HUES64 (cell line): Measurements from ENCODE around the gene SCARB2.

Source experiments
- H3K27ac ChIP-seq: 2 replicates; pipeline ENCODE4 v1.7.0; 2013; ENCODE audit warnings: low read depth, low read length, inconsistent platforms
- H3K27me3 ChIP-seq: 2 replicates; pipeline ENCODE4 v1.6.1; 2013; ENCODE audit warnings: mild to moderate bottlenecking, low read length; ENCODE audit not compliant: insufficient read depth
- H3K36me3 ChIP-seq: 2 replicates; pipeline ENCODE4 v1.6.1; 2013; ENCODE audit warnings: mild to moderate bottlenecking, low read length; ENCODE audit not compliant: insufficient read depth
- H3K4me1 ChIP-seq: 2 replicates; pipeline ENCODE4 v1.6.1; 2013; ENCODE audit warnings: mild to moderate bottlenecking, low read length, moderate library complexity; ENCODE audit not compliant: insufficient read depth
- H3K4me3 ChIP-seq: 2 replicates; pipeline ENCODE4 v1.5.1; 2013; ENCODE audit warnings: mild to moderate bottlenecking, low read length, moderate library complexity
- H3K9ac ChIP-seq: 2 replicates; pipeline ENCODE4 v1.6.1; 2013; ENCODE audit warnings: mild to moderate bottlenecking, low read depth, low read length
- H3K9me3 ChIP-seq: 2 replicates; pipeline ENCODE4 v1.6.1; 2013; ENCODE audit warnings: low read depth, low read length; ENCODE audit not compliant: insufficient read depth
- WGBS: fragments of 150-250, 120-280 bp; methylation state at CpG from one replicate; pipeline ENCODE4 v1.1.7; 2013; ENCODE audit warnings: missing lambda C conversion rate; 5-methylcytosine and 5-hydroxymethylcytosine counted together

Gene SCARB2

GRCh38 chr4:76198411-76199237, 15.0 kb downstream of the SCARB2 start:
- H3K9me3 ChIP-seq: no peaks in the 10 kb centered on the region
- WGBS: 61% methylated on average over 3 of the region's 4 CpGs
- peaks cover 19% of the 10 kb centered on the region for H3K36me3 ChIP-seq
- H3K4me3 ChIP-seq: no peak overlapping the region
- H3K27me3 ChIP-seq: no peaks in the 10 kb centered on the region
- no peak overlapping the region for H3K27ac ChIP-seq
- H3K4me1 ChIP-seq: peaks cover 24% of the 10 kb centered on the region; the same call in 1 of the 2 replicates
- no peak overlapping the region for H3K9ac ChIP-seq

- WGBS: 64% methylated on average over 5 of the region's 5 CpGs
- Histone ChIP-seq H3K27ac (no peak overlapping the region; the same call in 1 of the 2 replicates), H3K36me3 (peaks cover 25% of the 10 kb centered on the region), H3K27me3 (no peaks in the 10 kb centered on the region), H3K4me3 (no peak overlapping the region), H3K4me1 (peaks cover 24% of the 10 kb centered on the region; the same call in 1 of the 2 replicates), H3K9ac (no peak overlapping the region), H3K9me3 (peaks cover 4% of the 10 kb centered on the region; the same call in 1 of the 2 replicates)
These were observed 15.6 kb downstream of the SCARB2 start for GRCh38 chr4:76197971-76198410.

- Histone ChIP-seq H3K27ac (no peak overlapping the region; the same call in 1 of the 2 replicates), H3K4me3 (no peak overlapping the region), H3K27me3 (no peaks in the 10 kb centered on the region), H3K9me3 (peaks cover 10% of the 10 kb centered on the region; the same call in 1 of the 2 replicates), H3K36me3 (peaks cover 33% of the 10 kb centered on the region), H3K9ac (no peak overlapping the region), H3K4me1 (peaks cover 24% of the 10 kb centered on the region; the same call in 1 of the 2 replicates)
- 96% methylated on average over 9 of the region's 10 CpGs for WGBS
These were observed 16.4 kb downstream of the SCARB2 start for GRCh38 chr4:76197031-76197743.

- Histone ChIP-seq H3K27ac (no peak overlapping the region), H3K27me3 (no peaks in the 10 kb centered on the region), H3K36me3 (peaks cover 36% of the 10 kb centered on the region), H3K9ac (no peak overlapping the region), H3K4me3 (no peak overlapping the region), H3K4me1 (peaks cover 24% of the 10 kb centered on the region; the same call in 1 of the 2 replicates), H3K9me3 (peaks cover 12% of the 10 kb centered on the region; the same call in 1 of the 2 replicates)
- WGBS: 99% methylated on average over 2 of the region's 2 CpGs
These were observed 17.2 kb downstream of the SCARB2 start for GRCh38 chr4:76196376-76196775.

GRCh38 chr4:76195326-76195725, 18.3 kb downstream of the SCARB2 start:
- Histone ChIP-seq H3K9me3 (peaks cover 12% of the 10 kb centered on the region; the same call in 1 of the 2 replicates), H3K27me3 (no peaks in the 10 kb centered on the region), H3K4me1 (peaks cover 24% of the 10 kb centered on the region; the same call in 1 of the 2 replicates), H3K9ac (no peak overlapping the region), H3K4me3 (no peak overlapping the region), H3K36me3 (peaks cover 36% of the 10 kb centered on the region), H3K27ac (no peak overlapping the region)
- 93% methylated on average over 3 of the region's 3 CpGs for WGBS

GRCh38 chr4:76194325-76194724, 19.3 kb downstream of the SCARB2 start:
- Histone ChIP-seq H3K27ac (no peak overlapping the region), H3K9me3 (peaks cover 12% of the 10 kb centered on the region; the same call in 1 of the 2 replicates), H3K4me1 (peaks cover 16% of the 10 kb centered on the region; the same call in 1 of the 2 replicates), H3K27me3 (no peaks in the 10 kb centered on the region), H3K4me3 (no peak overlapping the region), H3K9ac (no peak overlapping the region), H3K36me3 (peaks cover 36% of the 10 kb centered on the region)
- 97% methylated on average over 2 of the region's 2 CpGs for WGBS

GRCh38 chr4:76192236-76192635, 21.4 kb downstream of the SCARB2 start:
- 92% methylated on average over 2 of the region's 2 CpGs for WGBS
- Histone ChIP-seq H3K9me3 (peaks cover 12% of the 10 kb centered on the region; the same call in 1 of the 2 replicates), H3K27me3 (no peaks in the 10 kb centered on the region), H3K4me1 (no peaks in the 10 kb centered on the region), H3K4me3 (no peak overlapping the region), H3K36me3 (peaks cover 38% of the 10 kb centered on the region), H3K27ac (no peak overlapping the region), H3K9ac (no peak overlapping the region)

GRCh38 chr4:76188557-76188956, 25.1 kb downstream of the SCARB2 start:
- Histone ChIP-seq H3K36me3 (peaks cover 18% of the 10 kb centered on the region), H3K27ac (no peak overlapping the region), H3K4me3 (no peak overlapping the region), H3K9ac (no peak overlapping the region), H3K4me1 (no peaks in the 10 kb centered on the region), H3K9me3 (peaks cover 12% of the 10 kb centered on the region; the same call in 1 of the 2 replicates), H3K27me3 (no peaks in the 10 kb centered on the region)
- 93% methylated on average over 3 of the region's 3 CpGs for WGBS

- Histone ChIP-seq H3K9me3 (peaks cover 9% of the 10 kb centered on the region; the same call in 1 of the 2 replicates), H3K27ac (no peak overlapping the region), H3K9ac (no peak overlapping the region), H3K27me3 (no peaks in the 10 kb centered on the region), H3K36me3 (peaks cover 14% of the 10 kb centered on the region), H3K4me1 (no peaks in the 10 kb centered on the region), H3K4me3 (no peak overlapping the region)
These were observed 25.5 kb downstream of the SCARB2 start for GRCh38 chr4:76188149-76188548.

GRCh38 chr4:76187152-76187551, 26.5 kb downstream of the SCARB2 start:
- no peaks in the 10 kb centered on the region for H3K4me1 ChIP-seq
- 0 out of 2 replicates have a peak, but pooled peaks cover 2% of the 10 kb centered on the region for H3K9me3 ChIP-seq
- WGBS: 88% methylated on average over 3 of the region's 3 CpGs
- no peak overlapping the region for H3K4me3 ChIP-seq
- peaks cover 4% of the 10 kb centered on the region for H3K36me3 ChIP-seq
- H3K9ac ChIP-seq: no peak overlapping the region
- H3K27me3 ChIP-seq: no peaks in the 10 kb centered on the region
- H3K27ac ChIP-seq: no peak overlapping the region

GRCh38 chr4:76182463-76182862, 31.2 kb downstream of the SCARB2 start:
- 87% methylated on average over 5 of the region's 5 CpGs for WGBS
- H3K27me3 ChIP-seq: no peaks in the 10 kb centered on the region
- H3K9ac ChIP-seq: no peak overlapping the region

More at GRCh38 chr4:76182463-76182862, 31.2 kb downstream of the SCARB2 start:
- no peak overlapping the region for H3K27ac ChIP-seq
- H3K4me3 ChIP-seq: no peak overlapping the region
- no peaks in the 10 kb centered on the region for H3K4me1 ChIP-seq
- no peaks in the 10 kb centered on the region for H3K9me3 ChIP-seq
- peaks cover 16% of the 10 kb centered on the region; the same call in 1 of the 2 replicates for H3K36me3 ChIP-seq
